ENCODE data around the gene DBNDD2.

GRCh38 chr20:45366192-45366591 is 41.9 kb upstream of the DBNDD2 start:
- TF ChIP-seq POLR2AphosphoS5 (IDR thresholded peaks at IDR 0.05; ENCODE audit: low read depth, low read length) (no peak), TAF1 (IDR thresholded peaks at IDR 0.05; ENCODE audit: borderline replicate concordance, insufficient read depth, low read length) (no peak), SIN3A (IDR thresholded peaks at IDR 0.05; ENCODE audit: borderline replicate concordance, insufficient read depth, low read length) (no peak), FOXP2 (optimal IDR thresholded peaks at IDR 0.05; ENCODE audit: borderline replicate concordance, extremely low read depth, extremely low read length, insufficient read depth) (no peak)
- TF ChIP-seq, protein P1, sequence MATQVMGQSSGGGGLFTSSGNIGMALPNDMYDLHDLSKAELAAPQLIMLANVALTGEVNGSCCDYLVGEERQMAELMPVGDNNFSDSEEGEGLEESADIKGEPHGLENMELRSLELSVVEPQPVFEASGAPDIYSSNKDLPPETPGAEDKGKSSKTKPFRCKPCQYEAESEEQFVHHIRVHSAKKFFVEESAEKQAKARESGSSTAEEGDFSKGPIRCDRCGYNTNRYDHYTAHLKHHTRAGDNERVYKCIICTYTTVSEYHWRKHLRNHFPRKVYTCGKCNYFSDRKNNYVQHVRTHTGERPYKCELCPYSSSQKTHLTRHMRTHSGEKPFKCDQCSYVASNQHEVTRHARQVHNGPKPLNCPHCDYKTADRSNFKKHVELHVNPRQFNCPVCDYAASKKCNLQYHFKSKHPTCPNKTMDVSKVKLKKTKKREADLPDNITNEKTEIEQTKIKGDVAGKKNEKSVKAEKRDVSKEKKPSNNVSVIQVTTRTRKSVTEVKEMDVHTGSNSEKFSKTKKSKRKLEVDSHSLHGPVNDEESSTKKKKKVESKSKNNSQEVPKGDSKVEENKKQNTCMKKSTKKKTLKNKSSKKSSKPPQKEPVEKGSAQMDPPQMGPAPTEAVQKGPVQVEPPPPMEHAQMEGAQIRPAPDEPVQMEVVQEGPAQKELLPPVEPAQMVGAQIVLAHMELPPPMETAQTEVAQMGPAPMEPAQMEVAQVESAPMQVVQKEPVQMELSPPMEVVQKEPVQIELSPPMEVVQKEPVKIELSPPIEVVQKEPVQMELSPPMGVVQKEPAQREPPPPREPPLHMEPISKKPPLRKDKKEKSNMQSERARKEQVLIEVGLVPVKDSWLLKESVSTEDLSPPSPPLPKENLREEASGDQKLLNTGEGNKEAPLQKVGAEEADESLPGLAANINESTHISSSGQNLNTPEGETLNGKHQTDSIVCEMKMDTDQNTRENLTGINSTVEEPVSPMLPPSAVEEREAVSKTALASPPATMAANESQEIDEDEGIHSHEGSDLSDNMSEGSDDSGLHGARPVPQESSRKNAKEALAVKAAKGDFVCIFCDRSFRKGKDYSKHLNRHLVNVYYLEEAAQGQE (IDR thresholded peaks at IDR 0.05; ENCODE audit: insufficient read depth in 1 of 2, low read depth in 2 of 2, low read length in 2 of 2), result no peak
